Retina (tissue), 1 donor: ENCODE results near the gene NOMO2.
"Not testable (repeated sequence)": the region's sequence is repeated elsewhere in the genome, so short reads cannot be mapped to it uniquely, and the experiment has no call there.

ENCODE experiments used
- DNase-seq: peaks from one replicate; pipeline ENCODE4 v3.0.0-alpha.2; 2016

NOMO2 gene

GRCh38 chr16:18498430-18498829 lies 63.5 kb downstream of the NOMO2 start:
- not testable (repeated sequence) for DNase-seq

DNA sequence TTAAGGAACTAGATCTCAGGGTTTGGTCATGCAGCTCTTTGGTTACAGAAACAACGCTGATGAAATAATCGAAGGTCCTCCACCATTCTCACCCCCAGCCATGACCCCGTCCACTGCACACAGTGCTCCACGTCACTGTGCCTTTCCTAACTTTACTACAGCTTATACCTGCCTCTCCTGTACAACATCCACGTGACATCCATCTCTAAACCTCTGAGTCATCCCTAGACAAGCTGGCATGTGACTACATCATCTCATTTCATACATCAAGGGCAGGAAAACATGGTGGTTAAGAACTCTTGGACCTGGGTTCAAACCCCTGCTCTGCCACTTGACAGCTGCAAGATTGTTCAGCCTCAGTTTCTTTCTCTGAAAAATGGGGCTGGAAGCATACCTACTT lies 64.9 kb downstream of the NOMO2 start:
- DNase-seq, result not testable (repeated sequence)

GRCh38 chr16:18492118-18492897 lies 69.6 kb downstream of the NOMO2 start:
- DNase-seq, result not testable (repeated sequence)

DNA sequence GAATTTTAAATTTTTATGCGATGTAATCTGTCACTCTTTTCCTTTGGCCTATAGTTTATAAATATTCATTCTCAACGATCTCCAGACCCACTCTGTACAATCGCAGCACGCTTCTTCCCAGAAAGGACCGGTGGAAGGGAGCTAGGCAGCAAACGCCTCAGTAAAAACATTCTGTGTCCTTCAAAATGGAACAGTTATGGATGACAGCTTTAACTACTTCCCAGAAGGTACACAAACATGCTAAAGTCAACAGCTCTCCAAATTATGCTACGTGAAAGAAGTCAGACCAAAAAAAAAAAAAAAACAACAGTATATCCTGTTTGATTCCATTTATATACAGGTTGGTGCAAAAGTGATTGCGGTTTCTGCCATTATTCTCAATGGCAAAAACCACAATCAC lies 125.9 kb downstream of the NOMO2 start:
- DNase-seq, result not testable (repeated sequence)

DNA sequence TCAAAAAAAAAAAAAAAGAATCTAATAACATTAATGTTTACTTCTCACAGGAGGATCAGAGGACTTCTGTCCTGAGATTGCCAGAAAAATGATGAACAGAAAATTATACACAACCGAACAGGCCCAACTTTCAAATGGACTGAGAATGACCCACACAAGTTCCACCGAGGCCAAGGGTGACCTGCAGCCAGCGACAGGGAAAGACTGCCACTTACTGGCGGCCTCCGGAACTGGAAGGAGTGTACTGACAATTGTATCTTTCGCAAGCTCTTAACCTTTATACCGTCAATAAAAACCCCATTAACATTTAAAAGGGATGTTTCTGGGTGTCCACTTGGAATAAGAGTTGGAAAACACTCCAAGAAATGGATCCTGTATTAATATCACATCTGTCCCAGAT lies 146.1 kb downstream of the NOMO2 start:
- DNase-seq, result not testable (repeated sequence)

DNA sequence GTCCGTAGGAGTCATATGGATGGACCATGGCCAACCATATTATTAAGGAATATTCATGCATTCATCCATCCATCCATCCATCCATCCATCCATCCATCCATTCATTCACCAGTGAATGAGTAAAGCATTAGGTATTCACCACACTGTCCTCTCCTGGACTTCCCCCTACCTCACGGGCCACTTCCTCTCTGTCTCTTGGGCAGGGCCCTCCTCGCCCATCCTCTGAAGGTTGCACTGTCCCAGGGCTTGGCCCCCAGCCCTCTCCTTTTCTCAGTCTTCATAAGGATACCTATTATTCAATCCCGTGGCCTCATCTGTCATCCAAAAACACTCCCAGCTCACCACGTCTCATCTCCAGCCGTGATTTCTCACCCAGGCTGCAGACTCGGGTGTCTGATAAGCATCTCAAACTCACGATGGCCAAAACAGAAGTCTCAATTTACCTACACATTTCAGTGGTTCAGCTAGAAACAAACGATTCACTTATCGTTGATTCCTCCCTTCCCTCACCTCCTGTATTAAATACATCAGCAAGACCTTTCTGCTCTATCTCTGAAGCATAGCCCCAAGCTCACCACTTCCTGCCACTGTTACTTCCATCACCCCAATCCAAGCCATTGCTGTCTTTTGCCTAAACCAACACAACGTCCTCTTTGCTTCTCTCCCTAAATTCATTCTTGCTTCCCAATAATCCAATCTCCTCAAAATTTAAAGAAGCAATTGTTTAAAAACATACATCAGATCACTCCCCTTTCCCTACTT lies 152.2 kb downstream of the NOMO2 start:
- not testable (repeated sequence) for DNase-seq

DNA sequence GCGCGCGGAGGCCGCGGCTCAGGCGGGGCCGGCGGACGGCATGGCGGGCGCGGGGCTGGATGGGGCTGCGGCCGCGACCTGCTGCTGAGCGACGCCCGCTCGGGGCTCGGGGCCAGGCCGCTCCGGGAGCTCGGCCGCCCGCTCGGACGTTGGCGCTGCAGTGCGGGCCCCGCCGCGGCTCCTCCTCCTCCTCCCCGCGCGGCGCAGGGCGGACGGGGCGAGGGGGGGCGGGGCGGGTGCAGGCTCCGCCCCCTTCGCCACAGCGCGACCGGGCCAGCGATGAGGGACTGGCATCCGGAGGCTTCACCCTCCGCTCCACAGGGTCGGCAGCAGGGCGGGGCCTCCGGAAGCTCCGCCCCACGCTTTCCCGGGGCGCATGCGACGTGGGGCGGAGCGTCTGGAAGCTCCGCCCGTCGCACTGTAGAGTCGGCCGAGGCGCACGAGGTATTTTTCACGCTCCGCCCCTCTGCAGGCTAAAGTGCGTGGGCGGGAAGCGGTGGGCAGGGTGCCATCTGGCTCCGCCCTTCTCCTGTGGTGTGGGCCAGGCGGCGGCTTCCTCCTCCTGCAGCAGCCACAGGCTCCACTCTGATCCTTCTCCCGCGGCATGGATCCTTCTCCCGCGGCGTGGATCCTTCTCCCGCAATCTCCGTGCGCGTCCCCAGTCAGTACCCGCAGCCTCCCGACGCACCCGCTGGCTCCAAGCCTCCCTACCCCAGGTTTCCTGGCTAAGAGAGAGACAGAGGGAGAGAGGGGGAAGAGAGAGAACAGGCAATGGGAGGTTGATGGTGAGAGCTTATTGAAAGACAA lies 159.8 kb downstream of the NOMO2 start:
- DNase-seq, result not testable (repeated sequence)

- DNase-seq, result not testable (repeated sequence)
Observed at GRCh38 chr16:18401159-18401558, 160.7 kb downstream of the NOMO2 start.

DNA sequence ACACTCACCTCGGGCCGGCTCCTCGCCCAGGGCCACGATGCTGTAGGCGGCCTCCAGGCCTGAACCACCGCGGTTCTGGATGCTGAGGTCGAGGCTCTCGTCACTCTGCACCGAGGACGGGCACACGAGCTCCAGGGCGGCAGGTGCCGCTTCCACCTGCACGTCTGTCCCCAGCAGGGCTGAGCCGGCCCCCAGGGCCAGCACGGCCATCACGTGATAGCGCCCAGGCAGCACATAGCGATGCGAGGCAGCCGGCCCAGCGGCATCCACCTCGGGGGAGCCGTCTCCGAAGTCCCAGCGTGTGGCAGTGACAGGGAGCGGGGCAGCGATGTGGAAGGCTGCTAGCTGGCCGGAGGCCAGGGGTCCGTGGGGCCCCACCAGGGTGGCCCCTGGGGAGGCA lies 167.5 kb downstream of the NOMO2 start:
- DNase-seq, result not testable (repeated sequence)

DNA sequence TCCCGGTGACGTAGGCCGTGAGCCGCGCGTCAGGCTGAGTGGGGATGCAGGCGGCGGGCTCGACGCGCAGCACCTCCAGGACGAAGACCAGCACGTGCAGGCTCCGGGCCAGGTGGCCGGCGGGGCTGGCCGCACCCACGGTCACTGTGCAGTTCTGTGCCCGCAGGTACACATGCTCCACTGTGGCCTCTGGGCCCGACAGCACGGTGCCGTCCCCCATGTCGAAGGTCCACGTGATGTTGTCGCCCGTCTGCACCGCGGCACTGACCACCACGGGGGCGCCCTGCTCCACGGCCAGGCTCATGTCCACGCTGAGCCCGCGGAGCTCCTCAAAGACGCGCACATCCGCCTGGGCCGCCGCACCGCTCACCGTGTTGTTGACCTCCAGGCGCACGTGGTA lies 174.1 kb downstream of the NOMO2 start:
- DNase-seq, result not testable (repeated sequence)

DNA sequence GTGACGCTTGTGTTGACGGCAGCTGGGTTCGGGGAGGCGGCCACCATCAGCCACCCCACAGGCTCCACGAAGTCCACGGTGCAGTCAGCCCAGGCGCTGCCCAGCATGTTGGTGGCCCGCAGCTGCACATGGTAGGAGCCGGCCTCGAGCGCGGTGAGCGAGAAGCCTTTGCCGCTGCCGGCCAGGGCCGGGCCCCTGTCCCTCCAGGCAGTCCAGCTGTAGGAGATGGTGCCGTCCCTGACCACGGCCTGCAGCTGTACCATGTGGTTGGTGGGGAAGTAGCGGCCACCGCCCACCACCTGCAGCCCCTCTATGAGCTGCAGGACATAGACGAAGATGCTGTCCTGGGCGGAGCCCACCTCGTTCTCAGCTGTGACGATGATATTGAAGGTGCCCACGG lies 175.4 kb downstream of the NOMO2 start:
- not testable (repeated sequence) for DNase-seq

DNA sequence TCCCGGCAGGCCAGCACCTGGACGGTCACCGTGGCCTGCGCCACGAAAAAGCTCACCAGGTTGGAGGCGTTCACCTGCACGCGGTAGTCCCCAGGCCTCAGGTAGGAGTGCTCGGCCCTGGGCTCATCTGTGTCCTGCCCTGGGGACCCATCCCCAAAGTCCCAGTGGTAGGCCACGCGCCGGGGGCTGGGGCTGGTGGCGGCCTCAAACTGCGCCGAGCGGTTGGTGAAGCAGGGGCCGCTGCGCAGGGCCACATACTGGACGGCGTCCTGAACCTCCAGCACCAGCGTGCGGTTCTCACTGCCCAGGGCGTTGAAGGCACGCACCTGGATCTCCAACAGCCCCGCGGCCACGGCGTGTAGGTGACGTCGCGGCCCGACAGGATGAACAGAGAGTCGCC lies 176.6 kb downstream of the NOMO2 start:
- DNase-seq, result not testable (repeated sequence)

GRCh38 chr16:18384869-18385268 lies 177.0 kb downstream of the NOMO2 start:
- not testable (repeated sequence) for DNase-seq

DNA sequence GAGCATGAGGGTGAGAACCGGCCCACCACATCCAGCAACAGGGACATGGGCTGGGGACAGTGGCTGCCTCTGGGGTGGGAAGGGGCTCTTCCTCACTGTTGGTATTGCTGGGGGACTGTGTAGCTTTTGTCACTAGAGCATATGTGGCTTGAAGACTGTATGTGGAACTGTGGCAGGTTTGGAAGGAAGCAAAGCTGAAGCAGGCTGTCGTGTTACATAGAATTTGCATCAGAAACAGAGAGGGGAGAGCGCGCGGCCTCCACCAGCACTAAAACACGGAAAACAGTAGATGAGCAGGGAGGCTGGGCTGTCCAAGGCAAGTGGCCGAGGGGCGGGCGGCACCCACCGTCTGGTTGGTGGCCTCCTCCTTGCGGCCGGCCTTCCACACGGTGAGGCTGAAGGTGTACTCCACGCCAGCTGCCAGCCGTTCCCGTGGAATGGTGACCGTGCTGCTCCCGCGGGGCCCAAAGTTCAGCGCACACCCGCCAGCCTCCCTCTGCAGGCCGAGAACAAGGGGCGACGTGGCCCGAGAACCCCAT lies 177.7 kb downstream of the NOMO2 start:
- DNase-seq, result not testable (repeated sequence)

GRCh38 chr16:18382696-18383095 lies 179.2 kb downstream of the NOMO2 start:
- not testable (repeated sequence) for DNase-seq
